DOHH2 (cell line): ENCODE data around the gene CELA2A.

Experiments used
- EZH2phosphoT487 ChIP-seq: fragments of 200-600 bp; sonication (generic); IDR thresholded peaks from 2 replicates; pipeline ENCODE4 v1.6.1; 2017; ENCODE audit warnings: borderline replicate concordance, mild to moderate bottlenecking, antibody characterized with exemption, low read length, moderate library complexity, mixed read lengths
- TF ChIP-seq, protein P1 (sequence below): fragments of 200-600 bp; sonication (generic); IDR thresholded peaks from one replicate; pipeline ENCODE4 v1.5.1; 2014; ENCODE audit warnings: antibody characterized with exemption, mild to moderate bottlenecking, low read depth, low read length; ENCODE audit not compliant: poor library complexity, severe bottlenecking

DNA sequence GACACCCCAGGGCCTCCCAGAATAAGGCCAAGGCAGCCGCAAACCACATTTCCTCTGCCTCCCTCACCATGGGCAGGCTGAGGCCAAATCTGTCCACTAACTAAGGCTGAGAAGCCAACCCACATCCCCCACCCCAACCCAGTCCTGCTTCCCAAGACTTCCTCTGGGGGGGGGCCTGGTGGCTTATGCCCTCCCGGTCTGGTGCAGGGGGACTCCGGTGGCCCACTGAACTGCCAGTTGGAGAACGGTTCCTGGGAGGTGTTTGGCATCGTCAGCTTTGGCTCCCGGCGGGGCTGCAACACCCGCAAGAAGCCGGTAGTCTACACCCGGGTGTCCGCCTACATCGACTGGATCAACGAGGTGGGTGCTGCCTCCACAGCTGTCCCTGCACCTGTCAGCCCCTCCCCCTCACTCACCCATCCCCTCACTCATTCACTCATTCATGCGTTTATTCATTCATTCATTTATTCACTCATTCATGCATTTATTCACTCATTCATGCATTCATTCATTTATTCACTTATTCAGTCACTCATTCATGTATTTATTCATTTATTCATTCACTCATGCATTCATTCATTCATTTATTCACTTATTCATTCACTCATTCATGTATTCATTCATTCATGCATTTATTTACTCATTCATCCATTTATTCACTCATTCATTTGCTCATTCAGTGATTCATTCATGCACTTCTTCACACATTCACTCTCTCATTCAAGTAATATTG, 11.0 kb upstream of the CELA2A start:
- no peak for TF ChIP-seq EZH2phosphoT487
- TF ChIP-seq, protein P1, sequence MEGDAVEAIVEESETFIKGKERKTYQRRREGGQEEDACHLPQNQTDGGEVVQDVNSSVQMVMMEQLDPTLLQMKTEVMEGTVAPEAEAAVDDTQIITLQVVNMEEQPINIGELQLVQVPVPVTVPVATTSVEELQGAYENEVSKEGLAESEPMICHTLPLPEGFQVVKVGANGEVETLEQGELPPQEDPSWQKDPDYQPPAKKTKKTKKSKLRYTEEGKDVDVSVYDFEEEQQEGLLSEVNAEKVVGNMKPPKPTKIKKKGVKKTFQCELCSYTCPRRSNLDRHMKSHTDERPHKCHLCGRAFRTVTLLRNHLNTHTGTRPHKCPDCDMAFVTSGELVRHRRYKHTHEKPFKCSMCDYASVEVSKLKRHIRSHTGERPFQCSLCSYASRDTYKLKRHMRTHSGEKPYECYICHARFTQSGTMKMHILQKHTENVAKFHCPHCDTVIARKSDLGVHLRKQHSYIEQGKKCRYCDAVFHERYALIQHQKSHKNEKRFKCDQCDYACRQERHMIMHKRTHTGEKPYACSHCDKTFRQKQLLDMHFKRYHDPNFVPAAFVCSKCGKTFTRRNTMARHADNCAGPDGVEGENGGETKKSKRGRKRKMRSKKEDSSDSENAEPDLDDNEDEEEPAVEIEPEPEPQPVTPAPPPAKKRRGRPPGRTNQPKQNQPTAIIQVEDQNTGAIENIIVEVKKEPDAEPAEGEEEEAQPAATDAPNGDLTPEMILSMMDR: no peak
